NCI-H2107 treated with DMSO at 0.1 percent for 48 hours (cell line): Measurements from ENCODE around the gene NELL2.
"Not testable (repeated sequence)": the region's sequence is repeated elsewhere in the genome, so short reads cannot be mapped to it uniquely, and the experiment has no call there.

ENCODE experiments used
- DNase-seq: peaks from one replicate; lab custom pipeline; 2025; ENCODE audit not compliant: unreplicated experiment; lab: John Stamatoyannopoulos, UW

Gene NELL2

GRCh38 chr12:44847888-44848702 lies 28.0 kb downstream of the NELL2 start:
- DNase-seq: no peak

GRCh38 chr12:44847403-44847802 lies 28.7 kb downstream of the NELL2 start:
- no peak for DNase-seq

- DNase-seq: no peak
Observed at GRCh38 chr12:44846826-44847225, 29.3 kb downstream of the NELL2 start.

- no peak for DNase-seq
Observed at GRCh38 chr12:44842669-44843068, 33.4 kb downstream of the NELL2 start.

GRCh38 chr12:44839785-44840184 lies 36.3 kb downstream of the NELL2 start:
- DNase-seq: no peak

- no peak for DNase-seq
Observed at GRCh38 chr12:44837114-44837755, 38.9 kb downstream of the NELL2 start.

GRCh38 chr12:44835641-44836379 lies 40.3 kb downstream of the NELL2 start:
- DNase-seq: no peak

- DNase-seq: not testable (repeated sequence)
Observed at GRCh38 chr12:44834996-44835395, 41.1 kb downstream of the NELL2 start.

- no peak for DNase-seq
Observed at GRCh38 chr12:44833561-44833960, 42.6 kb downstream of the NELL2 start.

- DNase-seq: no peak
Observed at GRCh38 chr12:44830566-44831055, 45.5 kb downstream of the NELL2 start.

GRCh38 chr12:44829045-44829444 lies 47.1 kb downstream of the NELL2 start:
- no peak for DNase-seq

GRCh38 chr12:44827832-44828438 lies 48.2 kb downstream of the NELL2 start:
- no peak for DNase-seq

- not testable (repeated sequence) for DNase-seq
Observed at GRCh38 chr12:44821702-44822101, 54.4 kb downstream of the NELL2 start.

GRCh38 chr12:44819884-44820283 lies 56.2 kb downstream of the NELL2 start:
- no peak for DNase-seq

GRCh38 chr12:44817687-44818086 lies 58.4 kb downstream of the NELL2 start:
- no peak for DNase-seq

- DNase-seq: no peak
Observed at GRCh38 chr12:44816446-44817017, 59.6 kb downstream of the NELL2 start.

- no peak for DNase-seq
Observed at GRCh38 chr12:44812062-44812461, 64.1 kb downstream of the NELL2 start.

- no peak for DNase-seq
Observed at GRCh38 chr12:44804068-44804467, 72.0 kb downstream of the NELL2 start.

- no peak for DNase-seq
Observed at GRCh38 chr12:44795970-44796369, 80.1 kb downstream of the NELL2 start.

GRCh38 chr12:44788731-44789130 lies 87.4 kb downstream of the NELL2 start:
- no peak for DNase-seq

GRCh38 chr12:44780221-44780790 lies 95.8 kb downstream of the NELL2 start:
- DNase-seq: no peak
